ENCODE measurements around the gene CLSTN2.

CLSTN2 gene

GRCh38 chr3:140007911-140008869 is 73.2 kb downstream of the CLSTN2 start:
- no peak for DNase-seq (ENCODE audit: low spot score)

- no peak for DNase-seq (ENCODE audit: low spot score)
These were observed 75.4 kb downstream of the CLSTN2 start for GRCh38 chr3:140010391-140010790.

- no peak for DNase-seq (ENCODE audit: low spot score)
These were observed 76.1 kb downstream of the CLSTN2 start for GRCh38 chr3:140011086-140011485.

- DNase-seq (ENCODE audit: low spot score) = no peak
These were observed 76.8 kb downstream of the CLSTN2 start for GRCh38 chr3:140011611-140012277.

- DNase-seq (ENCODE audit: low spot score) = no peak
These were observed 78.2 kb downstream of the CLSTN2 start for GRCh38 chr3:140013220-140013619.

GRCh38 chr3:140014831-140015495 is 80.0 kb downstream of the CLSTN2 start:
- no peak for DNase-seq (ENCODE audit: low spot score)

- no peak for DNase-seq (ENCODE audit: low spot score)
These were observed 80.8 kb downstream of the CLSTN2 start for GRCh38 chr3:140015741-140016140.

GRCh38 chr3:140018556-140018955 is 83.6 kb downstream of the CLSTN2 start:
- no peak for DNase-seq (ENCODE audit: low spot score)

GRCh38 chr3:140019946-140020345 is 85.0 kb downstream of the CLSTN2 start:
- no peak for DNase-seq (ENCODE audit: low spot score)

GRCh38 chr3:140020541-140020940 is 85.6 kb downstream of the CLSTN2 start:
- DNase-seq (ENCODE audit: low spot score) = no peak

GRCh38 chr3:140021269-140021668 is 86.3 kb downstream of the CLSTN2 start:
- no peak for DNase-seq (ENCODE audit: low spot score)

- no peak for DNase-seq (ENCODE audit: low spot score)
These were observed 87.2 kb downstream of the CLSTN2 start for GRCh38 chr3:140022066-140022770.

- DNase-seq (ENCODE audit: low spot score) = no peak
These were observed 88.9 kb downstream of the CLSTN2 start for GRCh38 chr3:140023616-140024530.

GRCh38 chr3:140031170-140031569 is 96.2 kb downstream of the CLSTN2 start:
- DNase-seq (ENCODE audit: low spot score) = no peak

- DNase-seq (ENCODE audit: low spot score) = no peak
These were observed 99.1 kb downstream of the CLSTN2 start for GRCh38 chr3:140034058-140034457.

GRCh38 chr3:140035871-140036270 is 100.9 kb downstream of the CLSTN2 start:
- DNase-seq (ENCODE audit: low spot score) = no peak

- DNase-seq (ENCODE audit: low spot score) = no peak
These were observed 115.4 kb downstream of the CLSTN2 start for GRCh38 chr3:140050396-140050795.

- no peak for DNase-seq (ENCODE audit: low spot score)
These were observed 116.3 kb downstream of the CLSTN2 start for GRCh38 chr3:140051019-140051957.

- no peak for DNase-seq (ENCODE audit: low spot score)
These were observed 118.1 kb downstream of the CLSTN2 start for GRCh38 chr3:140052771-140053702.
